Measurements from ENCODE around the gene PRRX2.

DNA sequence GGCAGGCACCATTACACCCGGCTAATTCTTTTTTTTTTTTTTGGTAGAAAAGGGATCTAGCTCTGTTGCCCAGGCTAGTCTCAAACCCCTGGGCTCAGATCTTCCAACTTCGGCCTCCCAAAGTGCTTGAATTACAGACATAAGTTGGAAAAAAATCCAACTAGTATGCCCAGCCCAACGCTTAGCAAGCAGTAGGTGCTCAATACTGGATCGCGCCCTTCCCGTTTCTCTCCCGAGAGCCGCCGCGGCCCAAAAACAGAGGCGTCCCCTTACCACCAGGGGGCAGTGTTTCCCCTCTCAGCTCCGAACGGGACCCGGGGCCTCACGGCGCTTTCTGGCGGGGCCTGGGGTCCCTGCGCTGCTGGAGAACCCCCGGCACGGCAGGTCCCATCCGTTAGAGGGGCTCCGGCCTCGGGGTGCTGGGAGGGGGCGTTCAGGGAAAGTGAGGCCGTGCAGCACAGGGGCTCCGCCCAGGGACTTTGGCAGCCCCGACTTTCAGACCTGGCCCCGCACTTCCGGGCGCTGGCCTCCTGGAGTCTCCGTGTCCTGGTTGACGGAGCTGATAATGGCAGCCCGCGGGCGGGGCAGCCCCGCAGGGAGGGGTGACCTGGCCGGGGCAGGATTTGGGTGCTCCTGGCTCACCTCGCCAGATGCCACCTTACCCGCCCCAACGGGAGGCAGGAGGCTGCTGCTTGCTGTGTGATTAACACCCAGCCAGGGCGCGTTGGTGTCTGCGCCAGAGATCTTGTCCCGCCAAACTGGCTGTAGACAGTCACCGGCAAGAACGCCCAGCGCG lies 72.2 kb downstream of the PRRX2 start:
- TF ChIP-seq, protein P1, sequence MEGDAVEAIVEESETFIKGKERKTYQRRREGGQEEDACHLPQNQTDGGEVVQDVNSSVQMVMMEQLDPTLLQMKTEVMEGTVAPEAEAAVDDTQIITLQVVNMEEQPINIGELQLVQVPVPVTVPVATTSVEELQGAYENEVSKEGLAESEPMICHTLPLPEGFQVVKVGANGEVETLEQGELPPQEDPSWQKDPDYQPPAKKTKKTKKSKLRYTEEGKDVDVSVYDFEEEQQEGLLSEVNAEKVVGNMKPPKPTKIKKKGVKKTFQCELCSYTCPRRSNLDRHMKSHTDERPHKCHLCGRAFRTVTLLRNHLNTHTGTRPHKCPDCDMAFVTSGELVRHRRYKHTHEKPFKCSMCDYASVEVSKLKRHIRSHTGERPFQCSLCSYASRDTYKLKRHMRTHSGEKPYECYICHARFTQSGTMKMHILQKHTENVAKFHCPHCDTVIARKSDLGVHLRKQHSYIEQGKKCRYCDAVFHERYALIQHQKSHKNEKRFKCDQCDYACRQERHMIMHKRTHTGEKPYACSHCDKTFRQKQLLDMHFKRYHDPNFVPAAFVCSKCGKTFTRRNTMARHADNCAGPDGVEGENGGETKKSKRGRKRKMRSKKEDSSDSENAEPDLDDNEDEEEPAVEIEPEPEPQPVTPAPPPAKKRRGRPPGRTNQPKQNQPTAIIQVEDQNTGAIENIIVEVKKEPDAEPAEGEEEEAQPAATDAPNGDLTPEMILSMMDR (IDR thresholded peaks at IDR 0.05), result peak; percentile 91
- TF ChIP-seq EZH2 (IDR thresholded peaks at IDR 0.05; ENCODE audit: borderline replicate concordance, insufficient read depth, low read depth, low read length, poor library complexity, severe bottlenecking), result no peak
